Middle frontal gyrus (tissue), 1 donor: ENCODE data around the gene THRAP3.

ENCODE experiments used
- DNase-seq: peaks from one replicate; pipeline ENCODE4 v3.0.0-alpha.2; 2015; ENCODE audit warnings: low spot score; ENCODE audit errors: extremely low spot score

The THRAP3 gene

GRCh38 chr1:36300526-36300925 is 76.3 kb downstream of the THRAP3 start:
- no peak for DNase-seq

- DNase-seq = no peak
Measured at GRCh38 chr1:36301220-36301619, 77.0 kb downstream of the THRAP3 start.

GRCh38 chr1:36303244-36303643 is 79.0 kb downstream of the THRAP3 start:
- DNase-seq = no peak

GRCh38 chr1:36303650-36304360 is 79.6 kb downstream of the THRAP3 start:
- no peak for DNase-seq

- no peak for DNase-seq
Measured at GRCh38 chr1:36304521-36304920, 80.3 kb downstream of the THRAP3 start.

- no peak for DNase-seq
Measured at GRCh38 chr1:36304970-36305914, 81.0 kb downstream of the THRAP3 start.

- DNase-seq = no peak
Measured at GRCh38 chr1:36305915-36306209, 81.6 kb downstream of the THRAP3 start.

- DNase-seq = no peak
Measured at GRCh38 chr1:36306210-36306901, 82.1 kb downstream of the THRAP3 start, which contains the start of gene SH3D21. SH3D21 (plus strand) TSS chr1:36306368; CDS start chr1:36306421, 53 bp downstream.

GRCh38 chr1:36306902-36307456 is 82.7 kb downstream of the THRAP3 start:
- DNase-seq = peak; percentile 87

- no peak for DNase-seq
Measured at GRCh38 chr1:36307601-36308330, 83.5 kb downstream of the THRAP3 start.

- DNase-seq = no peak
Measured at GRCh38 chr1:36309397-36309796, 85.2 kb downstream of the THRAP3 start.

GRCh38 chr1:36320291-36320761 is 96.1 kb downstream of the THRAP3 start:
- no peak for DNase-seq

GRCh38 chr1:36320767-36321118 is 96.5 kb downstream of the THRAP3 start:
- no peak for DNase-seq

GRCh38 chr1:36321119-36321951 is 97.1 kb downstream of the THRAP3 start:
- no peak for DNase-seq

GRCh38 chr1:36322041-36322785 is 98.0 kb downstream of the THRAP3 start:
- DNase-seq = no peak

- no peak for DNase-seq
Measured at GRCh38 chr1:36322786-36323635, 98.8 kb downstream of the THRAP3 start.

- no peak for DNase-seq
Measured at GRCh38 chr1:36323636-36324352, 99.6 kb downstream of the THRAP3 start, which contains the start of gene EVA1B. EVA1B (minus strand) TSS chr1:36323645; CDS start chr1:36323037, 608 bp downstream.

- no peak for DNase-seq
Measured at GRCh38 chr1:36324353-36324703, 100.1 kb downstream of the THRAP3 start.
